Neural cell (in vitro differentiated cells): ENCODE measurements around the gene GALR2. TPM values are rescaled to one million over a fixed set of nuclear protein-coding genes. Genes with fewer than 3 reads are reported as not detected.

Source experiments
- H2AFZ ChIP-seq: fragments of 200-600, 300-800 bp; sonication (generic), shearing (Covaris generic); 2 replicates; pipeline ENCODE4 v1.6.0; 2014; ENCODE audit warnings: low read depth, mild to moderate bottlenecking, antibody characterized with exemption, low read length, moderate library complexity
- H3F3A ChIP-seq: fragments of 200-600 bp; shearing (Covaris generic); 2 replicates; pipeline ENCODE4 v1.6.1; 2016; ENCODE audit warnings: mild to moderate bottlenecking, moderate library complexity, mixed read lengths, antibody characterized with exemption, low read length; ENCODE audit not compliant: insufficient read depth, poor library complexity, severe bottlenecking
- H3K27ac ChIP-seq: fragments of 200-600, 300-800 bp; sonication (generic), shearing (Covaris generic); 2 replicates; pipeline ENCODE4 v1.5.1; 2014; ENCODE audit warnings: mild to moderate bottlenecking, low read length, moderate library complexity
- H3K27me3 ChIP-seq: fragments of 300-800, 200-600 bp; sonication (generic), shearing (Covaris generic); 2 replicates; pipeline ENCODE4 v1.6.0; 2014; ENCODE audit warnings: mild to moderate bottlenecking, low read depth, low read length, moderate library complexity; ENCODE audit not compliant: insufficient read depth
- H3K36me3 ChIP-seq: fragments of 300-800, 200-600 bp; sonication (generic), shearing (Covaris generic); 2 replicates; pipeline ENCODE4 v1.5.1; 2014; ENCODE audit warnings: mild to moderate bottlenecking, antibody characterized with exemption, low read length, moderate library complexity; ENCODE audit not compliant: insufficient read depth
- H3K4me2 ChIP-seq: fragments of 300-800, 200-600 bp; sonication (generic), shearing (Covaris generic); 2 replicates; pipeline ENCODE4 v1.6.0; 2014; ENCODE audit warnings: mild to moderate bottlenecking, low read length
- H3K4me3 ChIP-seq: fragments of 300-800, 200-600 bp; sonication (generic), shearing (Covaris generic); 2 replicates; pipeline ENCODE4 v1.5.1; 2014; ENCODE audit warnings: mild to moderate bottlenecking, low read length, moderate library complexity
- H3K79me2 ChIP-seq: fragments of 200-600 bp; shearing (Covaris generic); replicated peaks from 2 replicates; pipeline ENCODE4 v1.6.0; 2014; ENCODE audit warnings: mild to moderate bottlenecking, low read length, moderate library complexity; ENCODE audit not compliant: insufficient read depth
- H3K9ac ChIP-seq: fragments of 300-800, 200-600 bp; sonication (generic), shearing (Covaris generic); 2 replicates; pipeline ENCODE4 v1.6.1; 2016; ENCODE audit warnings: mild to moderate bottlenecking, low read length, mixed read lengths
- H3K9me2 ChIP-seq: fragments of 200-600 bp; shearing (Covaris generic); 2 replicates; pipeline ENCODE4 v1.6.1; 2016; ENCODE audit warnings: mild to moderate bottlenecking, low read length, mixed read lengths; ENCODE audit not compliant: insufficient read depth
- H3K9me3 ChIP-seq: fragments of 200-600, 300-800 bp; sonication (generic), shearing (Covaris generic); 2 replicates; pipeline ENCODE4 v1.6.1; 2016; ENCODE audit warnings: mild to moderate bottlenecking, mixed run types, low read length, moderate library complexity, mixed read lengths
- H4K20me1 ChIP-seq: fragments of 200-600 bp; shearing (Covaris generic); 2 replicates; pipeline ENCODE4 v1.6.1; 2016; ENCODE audit warnings: mild to moderate bottlenecking, mixed run types; ENCODE audit not compliant: insufficient read depth
- EP300 ChIP-seq: fragments of 450-650 bp; conservative IDR thresholded peaks from 2 replicates; pipeline ENCODE4 v1.6.1; 2014; ENCODE audit warnings: antibody characterized with exemption, mild to moderate bottlenecking, moderate library complexity; ENCODE audit not compliant: poor library complexity, severe bottlenecking
- EZH2 ChIP-seq: fragments of 200-600, 300-800 bp; shearing (Covaris generic), sonication (generic); IDR thresholded peaks from 2 replicates; pipeline ENCODE4 v1.6.1; 2014; ENCODE audit warnings: antibody characterized with exemption, low read length, borderline replicate concordance, mild to moderate bottlenecking; ENCODE audit not compliant: insufficient read depth, poor library complexity, severe bottlenecking
- MXI1 ChIP-seq: fragments of 450-650 bp; conservative IDR thresholded peaks from 2 replicates; pipeline ENCODE4 v1.6.1; 2014; ENCODE audit warnings: antibody characterized with exemption, mild to moderate bottlenecking; ENCODE audit not compliant: poor library complexity, severe bottlenecking
- POLR2AphosphoS5 ChIP-seq: IDR thresholded peaks from 2 replicates; pipeline ENCODE4 v1.6.1; 2012
- RAD21 ChIP-seq: fragments of 450-650 bp; conservative IDR thresholded peaks from 2 replicates; pipeline ENCODE4 v1.6.1; 2014; ENCODE audit warnings: antibody characterized with exemption, mild to moderate bottlenecking, moderate library complexity
- SMC3 ChIP-seq: fragments of 450-650 bp; conservative IDR thresholded peaks from 2 replicates; pipeline ENCODE4 v1.6.1; 2014; ENCODE audit warnings: antibody characterized with exemption, mild to moderate bottlenecking, moderate library complexity; ENCODE audit not compliant: poor library complexity
- TAF1 ChIP-seq: IDR thresholded peaks from 2 replicates; pipeline ENCODE4 v1.6.1; 2012; ENCODE audit warnings: low read depth
- polyA plus RNA-seq: library from polyadenylated mRNA; depleted of rRNA; stranded (reverse); fragments of >200 nt; gene quantifications from 2 replicates; pipeline ENCODE4 v1.2.3, GENCODE V29; 2014
- TF ChIP-seq, protein P1 (sequence below): fragments of 450-650 bp; IDR thresholded peaks from 2 replicates; pipeline ENCODE4 v1.5.1; 2014; ENCODE audit warnings: antibody characterized with exemption, mild to moderate bottlenecking, moderate library complexity; ENCODE audit not compliant: poor library complexity, severe bottlenecking
- TF ChIP-seq, protein P2 (sequence below): IDR thresholded peaks from 2 replicates; pipeline ENCODE4 v1.6.1; 2012; ENCODE audit warnings: borderline replicate concordance

GALR2 gene
- polyA plus RNA-seq, 1 donor from 2014 or later, result not detected

DNA sequence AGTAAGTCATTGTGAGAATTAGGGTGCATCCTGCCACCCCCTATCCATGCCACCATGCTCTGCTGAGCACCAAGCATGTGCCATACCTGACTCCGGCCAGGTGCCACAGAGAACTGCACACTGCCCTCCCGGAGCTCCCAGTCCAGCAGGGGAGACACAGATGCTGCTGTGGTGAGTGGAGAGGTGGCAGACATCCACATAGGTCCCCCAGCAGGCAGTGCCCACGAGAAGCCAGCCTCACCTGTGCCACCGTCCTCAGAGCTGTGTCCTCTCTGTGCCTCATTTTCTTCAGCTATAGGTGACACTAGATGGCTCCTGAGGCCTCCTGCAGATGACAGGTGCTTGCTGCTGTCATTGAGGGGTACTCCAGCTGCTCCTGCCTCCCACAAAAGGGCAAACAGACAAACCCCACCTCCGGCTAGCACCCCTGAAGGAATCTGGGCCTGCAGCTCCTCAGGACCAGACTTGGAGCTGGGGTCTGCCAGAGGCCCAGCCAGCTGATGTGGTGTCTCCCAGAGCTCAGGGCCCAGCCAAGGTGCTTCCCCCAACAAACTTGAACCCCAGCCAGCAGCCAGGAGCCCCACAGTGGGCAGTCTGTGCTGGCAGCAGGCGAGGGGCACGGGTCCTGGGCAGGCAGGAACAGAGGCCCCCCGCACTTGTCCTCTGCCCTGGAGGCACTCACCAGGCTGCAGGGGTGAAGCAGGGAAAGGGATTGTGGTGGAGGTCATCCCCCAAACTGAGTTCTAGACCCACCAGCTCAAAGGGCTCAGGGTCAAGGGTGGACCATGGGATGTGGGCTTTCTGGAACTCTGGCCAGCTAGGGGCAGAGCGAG, 49.4 kb downstream of the GALR2 start:
- H3K4me3 ChIP-seq, result no peak overlapping the region
- no peak overlapping the region for H2AFZ ChIP-seq
- H3K27ac ChIP-seq, result no peak overlapping the region
- H3K27me3 ChIP-seq, result no peaks in the 10 kb centered on the region
- H3K9ac ChIP-seq, result no peak overlapping the region
- no peak for TF ChIP-seq EZH2
- TF ChIP-seq SMC3, result no peak
- TF ChIP-seq, protein P1, sequence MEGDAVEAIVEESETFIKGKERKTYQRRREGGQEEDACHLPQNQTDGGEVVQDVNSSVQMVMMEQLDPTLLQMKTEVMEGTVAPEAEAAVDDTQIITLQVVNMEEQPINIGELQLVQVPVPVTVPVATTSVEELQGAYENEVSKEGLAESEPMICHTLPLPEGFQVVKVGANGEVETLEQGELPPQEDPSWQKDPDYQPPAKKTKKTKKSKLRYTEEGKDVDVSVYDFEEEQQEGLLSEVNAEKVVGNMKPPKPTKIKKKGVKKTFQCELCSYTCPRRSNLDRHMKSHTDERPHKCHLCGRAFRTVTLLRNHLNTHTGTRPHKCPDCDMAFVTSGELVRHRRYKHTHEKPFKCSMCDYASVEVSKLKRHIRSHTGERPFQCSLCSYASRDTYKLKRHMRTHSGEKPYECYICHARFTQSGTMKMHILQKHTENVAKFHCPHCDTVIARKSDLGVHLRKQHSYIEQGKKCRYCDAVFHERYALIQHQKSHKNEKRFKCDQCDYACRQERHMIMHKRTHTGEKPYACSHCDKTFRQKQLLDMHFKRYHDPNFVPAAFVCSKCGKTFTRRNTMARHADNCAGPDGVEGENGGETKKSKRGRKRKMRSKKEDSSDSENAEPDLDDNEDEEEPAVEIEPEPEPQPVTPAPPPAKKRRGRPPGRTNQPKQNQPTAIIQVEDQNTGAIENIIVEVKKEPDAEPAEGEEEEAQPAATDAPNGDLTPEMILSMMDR, result no peak
- TF ChIP-seq TAF1, result no peak
- TF ChIP-seq POLR2AphosphoS5, result no peak
- TF ChIP-seq, protein P2, sequence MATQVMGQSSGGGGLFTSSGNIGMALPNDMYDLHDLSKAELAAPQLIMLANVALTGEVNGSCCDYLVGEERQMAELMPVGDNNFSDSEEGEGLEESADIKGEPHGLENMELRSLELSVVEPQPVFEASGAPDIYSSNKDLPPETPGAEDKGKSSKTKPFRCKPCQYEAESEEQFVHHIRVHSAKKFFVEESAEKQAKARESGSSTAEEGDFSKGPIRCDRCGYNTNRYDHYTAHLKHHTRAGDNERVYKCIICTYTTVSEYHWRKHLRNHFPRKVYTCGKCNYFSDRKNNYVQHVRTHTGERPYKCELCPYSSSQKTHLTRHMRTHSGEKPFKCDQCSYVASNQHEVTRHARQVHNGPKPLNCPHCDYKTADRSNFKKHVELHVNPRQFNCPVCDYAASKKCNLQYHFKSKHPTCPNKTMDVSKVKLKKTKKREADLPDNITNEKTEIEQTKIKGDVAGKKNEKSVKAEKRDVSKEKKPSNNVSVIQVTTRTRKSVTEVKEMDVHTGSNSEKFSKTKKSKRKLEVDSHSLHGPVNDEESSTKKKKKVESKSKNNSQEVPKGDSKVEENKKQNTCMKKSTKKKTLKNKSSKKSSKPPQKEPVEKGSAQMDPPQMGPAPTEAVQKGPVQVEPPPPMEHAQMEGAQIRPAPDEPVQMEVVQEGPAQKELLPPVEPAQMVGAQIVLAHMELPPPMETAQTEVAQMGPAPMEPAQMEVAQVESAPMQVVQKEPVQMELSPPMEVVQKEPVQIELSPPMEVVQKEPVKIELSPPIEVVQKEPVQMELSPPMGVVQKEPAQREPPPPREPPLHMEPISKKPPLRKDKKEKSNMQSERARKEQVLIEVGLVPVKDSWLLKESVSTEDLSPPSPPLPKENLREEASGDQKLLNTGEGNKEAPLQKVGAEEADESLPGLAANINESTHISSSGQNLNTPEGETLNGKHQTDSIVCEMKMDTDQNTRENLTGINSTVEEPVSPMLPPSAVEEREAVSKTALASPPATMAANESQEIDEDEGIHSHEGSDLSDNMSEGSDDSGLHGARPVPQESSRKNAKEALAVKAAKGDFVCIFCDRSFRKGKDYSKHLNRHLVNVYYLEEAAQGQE, result no peak
- TF ChIP-seq MXI1, result no peak
- no peak for TF ChIP-seq RAD21
- no peak for TF ChIP-seq EP300
- H3K36me3 ChIP-seq, result no peaks in the 10 kb centered on the region
- no peaks in the 10 kb centered on the region for H4K20me1 ChIP-seq
- H3K4me2 ChIP-seq, result no peak overlapping the region
- H3K9me3 ChIP-seq, result no peaks in the 10 kb centered on the region
- H3K9me2 ChIP-seq, result no peaks in the 10 kb centered on the region
- no peaks in the 10 kb centered on the region for H3F3A ChIP-seq
- no peaks in the 10 kb centered on the region for H3K79me2 ChIP-seq

DNA sequence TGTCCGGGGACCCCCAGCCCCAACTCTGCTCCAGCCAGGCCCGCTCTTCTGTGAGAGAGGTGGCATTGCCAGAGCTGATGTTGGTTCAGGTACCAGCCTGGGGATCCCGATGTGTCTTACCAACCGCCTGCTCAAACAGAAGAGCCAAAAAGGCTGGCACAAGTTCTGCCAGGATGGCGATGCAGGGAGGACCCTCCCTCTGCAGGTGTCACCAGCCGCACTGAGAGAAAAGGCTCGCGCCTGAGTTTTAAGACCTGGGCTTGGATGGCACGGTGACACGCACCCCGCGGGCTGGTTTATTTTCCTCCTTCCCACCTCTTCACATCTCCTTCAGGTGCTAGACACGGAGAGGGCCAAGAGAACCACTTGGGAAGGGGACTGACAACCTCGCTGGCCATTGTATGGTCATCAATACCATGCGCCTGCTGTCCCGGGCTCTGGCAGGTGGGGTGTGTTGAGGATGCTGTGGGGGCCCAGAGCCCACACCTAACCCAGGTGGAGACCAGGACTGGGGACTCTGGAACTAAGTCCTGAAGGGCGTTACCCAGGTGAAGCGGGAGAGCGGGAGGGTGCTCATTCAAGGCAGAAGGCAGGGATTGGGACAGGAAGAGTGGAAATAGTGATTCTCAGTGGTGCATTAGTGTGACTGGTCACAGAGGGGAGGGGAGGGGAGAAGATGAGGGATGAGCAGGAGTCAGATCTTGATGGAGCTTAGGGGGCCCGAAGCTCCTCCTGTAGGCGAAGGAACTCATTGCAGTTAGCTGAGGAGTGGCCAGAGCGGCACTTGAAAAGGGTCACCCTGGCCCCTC, 50.2 kb downstream of the GALR2 start:
- Histone ChIP-seq H3F3A (no peaks in the 10 kb centered on the region), H3K27ac (no peak overlapping the region), H3K27me3 (no peaks in the 10 kb centered on the region), H3K4me2 (no peak overlapping the region), H2AFZ (no peak overlapping the region), H3K9ac (no peak overlapping the region), H3K9me3 (no peaks in the 10 kb centered on the region), H3K79me2 (no peaks in the 10 kb centered on the region), H3K4me3 (no peak overlapping the region), H3K9me2 (no peaks in the 10 kb centered on the region), H4K20me1 (no peaks in the 10 kb centered on the region), H3K36me3 (no peaks in the 10 kb centered on the region)
- TF ChIP-seq MXI1 (no peak), EP300 (no peak), POLR2AphosphoS5 (no peak), RAD21 (no peak), TAF1 (no peak), SMC3 (no peak), EZH2 (no peak)
- TF ChIP-seq, protein P1, result no peak
- TF ChIP-seq, protein P2, result no peak
